Measurements from ENCODE around the gene SPINT1. TPM values are rescaled to one million over a fixed set of nuclear protein-coding genes. Genes with fewer than 3 reads are reported as not detected.
A peak's percentile ranks its signal among the peaks of the same experiment; 100 is the strongest.

The SPINT1 gene
- total RNA-seq, 1 experiment from 2014 or later, result not detected

DNA sequence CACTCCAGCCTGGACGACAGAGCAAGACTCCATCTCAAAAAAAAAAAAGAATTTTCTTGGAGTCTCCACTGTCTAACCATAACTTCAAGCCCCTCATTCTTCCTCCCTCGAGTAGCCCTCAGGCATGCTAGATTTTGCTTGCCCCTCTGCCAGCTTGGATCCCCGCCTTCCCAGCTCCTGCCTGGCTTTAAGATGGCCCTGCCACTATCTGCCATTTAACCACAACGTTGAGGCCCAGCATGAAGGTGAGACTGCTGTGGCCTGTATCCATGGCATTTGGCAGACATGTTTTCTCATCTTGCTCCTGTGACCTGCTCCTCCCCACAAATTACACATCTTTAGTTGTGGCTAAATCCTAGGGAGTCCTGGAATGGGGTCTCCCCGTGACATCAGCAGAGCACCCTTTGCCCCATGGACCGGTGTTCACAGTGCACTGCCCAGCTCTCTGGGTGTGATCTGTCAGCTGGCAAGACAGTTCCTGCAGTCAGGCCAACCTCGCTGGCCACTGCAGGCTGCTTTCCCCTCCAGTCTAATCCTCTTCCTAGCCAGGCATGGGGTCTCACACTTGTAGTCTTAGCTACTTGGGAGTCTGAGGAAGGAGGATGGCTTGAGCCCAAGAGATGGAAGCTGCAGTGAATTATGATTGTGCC is 60.8 kb downstream of the SPINT1 start:
- no peak for DNase-seq
- Histone ChIP-seq H3K27ac (no peak overlapping the region), H3K36me3 (peaks cover 7% of the 10 kb centered on the region), H3K4me1 (peaks cover 9% of the 10 kb centered on the region), H3K4me3 (no peak overlapping the region), H3K27me3 (no peaks in the 10 kb centered on the region), H3K9me3 (replicated peaks) (no peaks in the 10 kb centered on the region)

GRCh38 chr15:40906091-40906990 is 62.5 kb downstream of the SPINT1 start:
- peaks cover 9% of the 10 kb centered on the region for H3K4me1 ChIP-seq
- H3K27ac ChIP-seq, result peak overlapping the region; percentile 42
- DNase-seq, result peak; percentile 91 to 93
- no peaks in the 10 kb centered on the region for H3K9me3 ChIP-seq (replicated peaks)
- H3K36me3 ChIP-seq, result no peaks in the 10 kb centered on the region
- no peaks in the 10 kb centered on the region for H3K27me3 ChIP-seq
- peak overlapping the region; percentile 55 for H3K4me3 ChIP-seq

DNA sequence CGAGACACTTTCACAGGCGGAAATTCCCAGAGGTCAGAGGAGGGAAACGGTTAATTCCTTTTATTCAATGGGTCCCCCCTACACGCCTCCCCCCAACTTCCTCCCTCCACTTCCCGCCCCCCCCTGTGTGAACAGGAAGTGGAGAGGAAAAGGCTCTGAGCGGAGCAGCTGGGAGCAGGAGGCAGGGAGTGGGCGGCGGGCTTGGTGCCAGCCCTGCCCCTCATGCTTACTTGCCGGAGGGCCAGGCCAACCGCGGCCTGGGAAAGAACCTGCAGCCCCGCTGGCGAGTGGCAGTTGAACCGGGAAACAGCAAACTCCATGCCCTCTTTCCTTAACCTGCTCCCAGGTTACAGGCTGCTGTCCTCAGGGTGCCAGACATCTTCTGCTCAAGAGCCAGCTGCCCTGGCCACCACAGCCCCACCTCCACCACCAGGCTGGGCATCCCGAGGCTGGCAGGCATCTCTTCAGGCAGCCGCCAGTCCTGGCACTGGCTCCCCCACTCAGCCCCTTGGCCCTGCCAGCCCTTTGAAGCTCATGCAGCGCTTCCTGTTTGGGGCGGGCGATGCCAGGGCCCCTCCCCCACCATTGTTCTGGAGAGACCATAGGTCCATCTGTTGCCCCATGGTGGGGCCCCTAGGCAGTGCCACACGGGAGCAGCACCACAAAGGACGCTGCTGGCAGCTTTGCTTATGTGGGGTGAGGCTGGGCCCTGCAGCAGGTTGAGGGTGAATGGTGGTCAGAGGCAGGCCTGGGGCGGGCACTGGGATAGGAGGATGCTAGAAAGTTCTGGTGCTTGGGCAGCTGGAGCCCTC is 63.3 kb downstream of the SPINT1 start:
- H3K4me3 ChIP-seq, result peak overlapping the region; percentile 55
- H3K36me3 ChIP-seq, result no peaks in the 10 kb centered on the region
- peak; percentile 76 to 77 for DNase-seq
- no peaks in the 10 kb centered on the region for H3K27me3 ChIP-seq
- H3K9me3 ChIP-seq (replicated peaks), result no peaks in the 10 kb centered on the region
- peaks cover 9% of the 10 kb centered on the region for H3K4me1 ChIP-seq
- H3K27ac ChIP-seq, result peak overlapping the region; percentile 42

Other genes with a start within 250 kb of the SPINT1 start
- 93.7 and 100 TPM in 2 replicates for gene KNL1, start 249.8 kb upstream of the SPINT1 start, total RNA-seq (2014; rRNA removed; shearing (Covaris generic))
- 37.5 and 48.0 TPM in 2 replicates for gene RAD51, start 148.9 kb upstream of the SPINT1 start, total RNA-seq (2014; rRNA removed; shearing (Covaris generic))
- 19.3 and 19.6 TPM in 2 replicates for gene RMDN3, start 88.8 kb upstream of the SPINT1 start, total RNA-seq (2014; rRNA removed; shearing (Covaris generic))
- not detected in 2 replicates for gene GCHFR, start 80.0 kb upstream of the SPINT1 start, total RNA-seq (2014; rRNA removed; shearing (Covaris generic))
- 0.10 and 0.14 TPM in 2 replicates for gene C15orf62, start 74.1 kb upstream of the SPINT1 start, total RNA-seq (2014; rRNA removed; shearing (Covaris generic))
- gene ZFYVE19, start 37.0 kb upstream of the SPINT1 start, total RNA-seq (2014; rRNA removed; shearing (Covaris generic)), result 10.6 and 14.1 TPM in 2 replicates
- gene DNAJC17, start 36.6 kb upstream of the SPINT1 start, total RNA-seq (2014; rRNA removed; shearing (Covaris generic)), result 35.0 and 43.5 TPM in 2 replicates
- gene PPP1R14D, start 15.3 kb upstream of the SPINT1 start, total RNA-seq (2014; rRNA removed; shearing (Covaris generic)), result not detected in 2 replicates
- 0.61 and 0.84 TPM in 2 replicates for gene RHOV, start 30.2 kb downstream of the SPINT1 start, total RNA-seq (2014; rRNA removed; shearing (Covaris generic))
- gene VPS18, start 50.4 kb downstream of the SPINT1 start, total RNA-seq (2014; rRNA removed; shearing (Covaris generic)), result 16.6 and 17.3 TPM in 2 replicates
- 0.43 and 0.48 TPM in 2 replicates for gene DLL4, start 85.3 kb downstream of the SPINT1 start, total RNA-seq (2014; rRNA removed; shearing (Covaris generic))
- gene CHAC1, start 109.4 kb downstream of the SPINT1 start, total RNA-seq (2014; rRNA removed; shearing (Covaris generic)), result 1.0 and 2.5 TPM in 2 replicates

Data from SJCRH30 (cell line).